Measurements from ENCODE around the gene GHRH. TPM values are rescaled to one million over a fixed set of nuclear protein-coding genes. Genes with fewer than 3 reads are reported as not detected.

Gene GHRH
- total RNA-seq, 2 experiments from 2014 or later: not detected

- Histone ChIP-seq H3K27ac (ENCODE audit: low read depth in 1 of 2, low read length in 2 of 2) (no peak overlapping the region), H3K4me3 (ENCODE audit: low read length) (no peak overlapping the region), H3K4me1 (ENCODE audit: insufficient read depth, low read length) (no peaks in the 10 kb centered on the region), H3K9me3 (ENCODE audit: control insufficient read depth in 1 of 2, insufficient read depth in 1 of 2, low read length in 2 of 2) (no peaks in the 10 kb centered on the region), H3K36me3 (ENCODE audit: insufficient read depth, low read length) (peaks cover 98% of the 10 kb centered on the region), H3K27me3 (ENCODE audit: control insufficient read depth in 1 of 2, insufficient read depth in 2 of 2, low read length in 2 of 2) (no peaks in the 10 kb centered on the region)
- Mint-ChIP-seq H3K9me3 (no peaks in the 10 kb centered on the region), H3K27me3 (no peaks in the 10 kb centered on the region), H3K4me3 (no peak overlapping the region), H3K4me1 (ENCODE audit: low read depth) (peaks cover 18% of the 10 kb centered on the region), H3K27ac (no peak overlapping the region), H3K36me3 (ENCODE audit: low read depth) (peaks cover 90% of the 10 kb centered on the region)
- POLR2A ChIA-PET: no interaction called here
- ATAC-seq (ENCODE audit: poor library complexity) (no peak), DNase-seq (peak in 6 of 14 experiments; percentile 15 to 61 (median 38))
- CTCF ChIA-PET: interaction anchor here (1.2 to 1.5 kb wide), 3 partner anchors 10 to 11 kb away, joined by 3 to 4 read pairs (median 3); no protein-coding TSS in a partner anchor
- intact Hi-C loops (cut with DNase I, micrococcal nuclease): loop anchor here in 1 of 2 experiments (1.0 kb wide), 1 partner anchor 332 kb away; no protein-coding TSS in a partner anchor
- TF ChIP-seq CTCF (IDR thresholded peaks at IDR 0.05): peak; percentile 77
Measured at GRCh38 chr20:37202267-37202943, 59.2 kb downstream of the GHRH start.

- CTCF ChIA-PET: interaction anchor here (1.3 to 1.6 kb wide), 3 partner anchors 10 to 24 kb away, joined by 3 to 4 read pairs (median 3); no protein-coding TSS in a partner anchor
- intact Hi-C loops (cut with DNase I, micrococcal nuclease): loop anchor here in 1 of 2 experiments (1.0 kb wide), 1 partner anchor 333 kb away; no protein-coding TSS in a partner anchor
- no peak for DNase-seq
- Histone ChIP-seq H3K4me1 (ENCODE audit: insufficient read depth, low read length) (peaks cover 4% of the 10 kb centered on the region), H3K4me3 (ENCODE audit: low read length) (no peak overlapping the region), H3K27me3 (ENCODE audit: control insufficient read depth in 1 of 2, insufficient read depth in 2 of 2, low read length in 2 of 2) (no peaks in the 10 kb centered on the region), H3K9me3 (ENCODE audit: control insufficient read depth in 1 of 2, insufficient read depth in 1 of 2, low read length in 2 of 2) (no peaks in the 10 kb centered on the region), H3K36me3 (ENCODE audit: insufficient read depth, low read length) (peaks cover 95% of the 10 kb centered on the region), H3K27ac (ENCODE audit: low read depth in 1 of 2, low read length in 2 of 2) (no peak overlapping the region)
- ATAC-seq (ENCODE audit: poor library complexity): no peak
- H3K4me1 Mint-ChIP-seq (ENCODE audit: low read depth): peaks cover 23% of the 10 kb centered on the region
- POLR2A ChIA-PET: no interaction called here
- H3K27me3 Mint-ChIP-seq: no peaks in the 10 kb centered on the region
- peaks cover 90% of the 10 kb centered on the region for H3K36me3 Mint-ChIP-seq (ENCODE audit: low read depth)
- TF ChIP-seq CTCF (IDR thresholded peaks at IDR 0.05): no peak
- no peak overlapping the region for H3K4me3 Mint-ChIP-seq
- H3K27ac Mint-ChIP-seq: no peak overlapping the region
- no peaks in the 10 kb centered on the region for H3K9me3 Mint-ChIP-seq
Measured at GRCh38 chr20:37201827-37202162, 59.8 kb downstream of the GHRH start.

Other genes with a start within 250 kb of the GHRH start
- 10 to 100 TPM; 37.4 to 39.1 TPM for gene RBL1, start 165.8 kb downstream of the GHRH start, total RNA-seq
- 10 to 100 TPM; 62.8 to 65.8 TPM for gene RPN2, start 82.5 kb downstream of the GHRH start, total RNA-seq
- gene MROH8, start 82.3 kb downstream of the GHRH start, total RNA-seq: 1 to 10 TPM; 1.1 to 1.2 TPM
- 1 to 10 TPM; 3.5 to 4.2 TPM for gene MANBAL, start 27.8 kb upstream of the GHRH start, total RNA-seq
- gene SRC, start 84.3 kb upstream of the GHRH start, total RNA-seq: 1 to 10 TPM; 2.5 to 3.1 TPM

Measured in CD4-positive, alpha-beta T cell (primary cell).